Mesothelial cell of epicardium (in vitro differentiated cells): ENCODE data around the gene STK32B. TPM values are rescaled to one million over a fixed set of nuclear protein-coding genes. Genes with fewer than 3 reads are reported as not detected.

Experiments used
- DNase-seq, 2 experiments: peaks; one replicate each; pipeline ENCODE4 v3.0.0; 2021; ENCODE audit warnings: low spot score in 2 of 2; ENCODE audit not compliant: unreplicated experiment in 2 of 2
- H3K27ac Mint-ChIP-seq: 2 replicates; pipeline ENCODE4 v1.8.0; 2021; ENCODE audit warnings: mixed read lengths
- H3K27me3 Mint-ChIP-seq: 2 replicates; pipeline ENCODE4 v1.8.0; 2021; ENCODE audit warnings: low read depth, mixed read lengths
- H3K36me3 Mint-ChIP-seq: 2 replicates; pipeline ENCODE4 v1.8.0; 2021; ENCODE audit warnings: mixed read lengths
- H3K4me1 Mint-ChIP-seq: 2 replicates; pipeline ENCODE4 v1.8.0; 2021; ENCODE audit warnings: mixed read lengths
- H3K4me3 Mint-ChIP-seq: 2 replicates; pipeline ENCODE4 v1.8.0; 2021; ENCODE audit warnings: mild to moderate bottlenecking, moderate library complexity, mixed read lengths
- H3K9me3 Mint-ChIP-seq: 2 replicates; pipeline ENCODE4 v1.8.0; 2021; ENCODE audit warnings: mixed read lengths
- CTCF ChIP-seq: fragments of 200-600 bp; sonication (generic); IDR thresholded peaks from one replicate; pipeline ENCODE4 v1.5.0; 2021; ENCODE audit warnings: antibody characterized with exemption; ENCODE audit not compliant: unreplicated experiment
- total RNA-seq: library from RNA; stranded (reverse); gene quantifications from 3 replicates; pipeline ENCODE4 v1.2.1, GENCODE V29; 2021

The STK32B gene
- total RNA-seq, 1 donor from 2014 or later: 0.96 TPM

GRCh38 chr4:5460106-5460801 lies 409.0 kb downstream of the STK32B start:
- H3K4me3 Mint-ChIP-seq: no peak overlapping the region
- no peaks in the 10 kb centered on the region for H3K9me3 Mint-ChIP-seq
- H3K27me3 Mint-ChIP-seq: peaks cover 7% of the 10 kb centered on the region
- H3K36me3 Mint-ChIP-seq: no peaks in the 10 kb centered on the region
- no peak for DNase-seq
- peak; percentile 25 for TF ChIP-seq CTCF
- H3K4me1 Mint-ChIP-seq: no peaks in the 10 kb centered on the region
- no peak overlapping the region for H3K27ac Mint-ChIP-seq

- Mint-ChIP-seq H3K27ac (no peak overlapping the region), H3K4me1 (no peaks in the 10 kb centered on the region), H3K27me3 (peaks cover 4% of the 10 kb centered on the region), H3K9me3 (no peaks in the 10 kb centered on the region), H3K4me3 (no peak overlapping the region), H3K36me3 (no peaks in the 10 kb centered on the region)
- TF ChIP-seq CTCF: no peak
- no peak for DNase-seq
Observed at GRCh38 chr4:5461477-5461876, 410.2 kb downstream of the STK32B start.

- H3K27ac Mint-ChIP-seq: no peak overlapping the region
- no peaks in the 10 kb centered on the region for H3K4me1 Mint-ChIP-seq
- no peak overlapping the region for H3K4me3 Mint-ChIP-seq
- DNase-seq: no peak
- TF ChIP-seq CTCF: no peak
- H3K27me3 Mint-ChIP-seq: no peaks in the 10 kb centered on the region
- no peaks in the 10 kb centered on the region for H3K36me3 Mint-ChIP-seq
- H3K9me3 Mint-ChIP-seq: no peaks in the 10 kb centered on the region
Observed at GRCh38 chr4:5462254-5462835, 411.1 kb downstream of the STK32B start.

GRCh38 chr4:5462896-5463295 lies 411.6 kb downstream of the STK32B start:
- Mint-ChIP-seq H3K36me3 (no peaks in the 10 kb centered on the region), H3K27ac (no peak overlapping the region), H3K4me1 (no peaks in the 10 kb centered on the region), H3K9me3 (no peaks in the 10 kb centered on the region), H3K4me3 (no peak overlapping the region), H3K27me3 (no peaks in the 10 kb centered on the region)
- no peak for DNase-seq
- no peak for TF ChIP-seq CTCF

- H3K27me3 Mint-ChIP-seq: no peaks in the 10 kb centered on the region
- no peaks in the 10 kb centered on the region for H3K9me3 Mint-ChIP-seq
- H3K4me3 Mint-ChIP-seq: no peak overlapping the region
- no peak for DNase-seq
- no peak for TF ChIP-seq CTCF
- H3K36me3 Mint-ChIP-seq: no peaks in the 10 kb centered on the region
- no peaks in the 10 kb centered on the region for H3K4me1 Mint-ChIP-seq
- H3K27ac Mint-ChIP-seq: no peak overlapping the region
Observed at GRCh38 chr4:5463361-5463760, 412.1 kb downstream of the STK32B start.
